Peyer's patch (tissue), 4 donors: ENCODE results near the gene DNAJC5G.

ENCODE experiments used
- POLR2A ChIP-seq, 2 donors: fragments of 450-650 bp; IDR thresholded peaks; one replicate each; pipeline ENCODE4 v1.5.1; 2017; ENCODE audit warnings: antibody characterized with exemption in 2 of 2, mild to moderate bottlenecking in 2 of 2, moderate library complexity in 2 of 2
- TF ChIP-seq, protein P1 (sequence below), 6 experiments: fragments of 450-650 bp in 4 of 6; fragments of 200-600 bp in 2 of 6; sonication (generic) in 1 of 6; IDR thresholded peaks; one replicate each; pipeline ENCODE4 v1.5.1; 2017 to 2019; ENCODE audit warnings: antibody characterized with exemption in 6 of 6, mild to moderate bottlenecking in 3 of 6, moderate library complexity in 1 of 6

DNA sequence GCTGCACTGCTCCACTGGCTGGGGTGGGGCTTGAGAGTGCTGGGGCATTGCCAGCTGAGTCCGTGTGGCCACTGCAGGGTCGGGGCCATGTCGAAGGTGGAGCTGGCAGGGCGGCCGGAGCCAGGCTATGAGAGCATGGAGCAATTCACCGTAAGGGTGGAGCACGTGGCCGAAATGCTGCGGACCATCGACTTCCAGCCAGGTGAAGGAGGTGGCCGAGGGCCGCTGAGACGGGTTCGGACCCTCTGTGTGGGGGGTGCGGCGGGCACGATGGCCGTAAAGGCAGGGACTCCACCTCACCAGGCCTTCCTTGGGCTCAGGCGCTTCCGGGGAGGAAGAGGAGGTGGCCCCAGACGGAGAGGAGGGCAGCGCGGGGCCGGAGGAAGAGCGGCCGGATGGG is 30.9 kb downstream of the DNAJC5G start:
- TF ChIP-seq, protein P1, sequence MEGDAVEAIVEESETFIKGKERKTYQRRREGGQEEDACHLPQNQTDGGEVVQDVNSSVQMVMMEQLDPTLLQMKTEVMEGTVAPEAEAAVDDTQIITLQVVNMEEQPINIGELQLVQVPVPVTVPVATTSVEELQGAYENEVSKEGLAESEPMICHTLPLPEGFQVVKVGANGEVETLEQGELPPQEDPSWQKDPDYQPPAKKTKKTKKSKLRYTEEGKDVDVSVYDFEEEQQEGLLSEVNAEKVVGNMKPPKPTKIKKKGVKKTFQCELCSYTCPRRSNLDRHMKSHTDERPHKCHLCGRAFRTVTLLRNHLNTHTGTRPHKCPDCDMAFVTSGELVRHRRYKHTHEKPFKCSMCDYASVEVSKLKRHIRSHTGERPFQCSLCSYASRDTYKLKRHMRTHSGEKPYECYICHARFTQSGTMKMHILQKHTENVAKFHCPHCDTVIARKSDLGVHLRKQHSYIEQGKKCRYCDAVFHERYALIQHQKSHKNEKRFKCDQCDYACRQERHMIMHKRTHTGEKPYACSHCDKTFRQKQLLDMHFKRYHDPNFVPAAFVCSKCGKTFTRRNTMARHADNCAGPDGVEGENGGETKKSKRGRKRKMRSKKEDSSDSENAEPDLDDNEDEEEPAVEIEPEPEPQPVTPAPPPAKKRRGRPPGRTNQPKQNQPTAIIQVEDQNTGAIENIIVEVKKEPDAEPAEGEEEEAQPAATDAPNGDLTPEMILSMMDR (IDR thresholded peaks at IDR 0.05) = no peak
- no peak for TF ChIP-seq POLR2A (IDR thresholded peaks at IDR 0.05)
